KMS-11 (cell line): ENCODE data around the gene GPHN.

ENCODE experiments used
- H2AFZ ChIP-seq: fragments of 200-600 bp; sonication (generic); 2 replicates; pipeline ENCODE4 v1.6.1; 2016; ENCODE audit warnings: antibody characterized with exemption, mixed run types, low read depth
- H3K27ac ChIP-seq: fragments of 200-600 bp; sonication (generic); 2 replicates; pipeline ENCODE4 v1.6.1; 2016; ENCODE audit warnings: mild to moderate bottlenecking, mixed run types
- H3K27me3 ChIP-seq: fragments of 200-600 bp; sonication (generic); 2 replicates; pipeline ENCODE4 v1.6.1; 2017; ENCODE audit warnings: mild to moderate bottlenecking, low read depth, mixed run types, moderate library complexity; ENCODE audit not compliant: insufficient read depth
- H3K36me3 ChIP-seq: fragments of 200-600 bp; sonication (generic); 2 replicates; pipeline ENCODE4 v1.6.1; 2017; ENCODE audit warnings: mild to moderate bottlenecking, mixed run types; ENCODE audit not compliant: insufficient read depth
- H3K4me1 ChIP-seq: fragments of 200-600 bp; sonication (generic); 2 replicates; pipeline ENCODE4 v1.6.1; 2016; ENCODE audit warnings: mild to moderate bottlenecking, low read depth, mixed run types; ENCODE audit not compliant: poor library complexity, severe bottlenecking
- H3K4me2 ChIP-seq: fragments of 200-600 bp; sonication (generic); 2 replicates; pipeline ENCODE4 v1.7.0; 2016; ENCODE audit warnings: mild to moderate bottlenecking, mixed run types
- H3K4me3 ChIP-seq: fragments of 200-600 bp; sonication (generic); IDR thresholded peaks from 2 replicates; pipeline ENCODE4 v1.6.1; 2017; ENCODE audit warnings: low read depth, low read length, mixed read lengths; ENCODE audit not compliant: insufficient read depth
- H3K79me2 ChIP-seq: fragments of 200-600 bp; sonication (generic); 2 replicates; pipeline ENCODE4 v1.6.1; 2016; ENCODE audit warnings: low read depth, mixed run types; ENCODE audit not compliant: insufficient read depth
- H3K9ac ChIP-seq: fragments of 200-600 bp; sonication (generic); 2 replicates; pipeline ENCODE4 v1.6.1; 2016; ENCODE audit warnings: mild to moderate bottlenecking, mixed run types
- H4K20me1 ChIP-seq: fragments of 200-600 bp; sonication (generic); 2 replicates; pipeline ENCODE4 v1.6.1; 2016; ENCODE audit warnings: mild to moderate bottlenecking, mixed run types; ENCODE audit not compliant: insufficient read depth
- TF ChIP-seq, protein P1 (sequence below): fragments of 200-600 bp; sonication (generic); conservative IDR thresholded peaks from 2 replicates; pipeline ENCODE4 v1.6.1; 2017; ENCODE audit warnings: low read depth, mild to moderate bottlenecking, antibody characterized with exemption, low read length, moderate library complexity, mixed read lengths

Gene GPHN

DNA sequence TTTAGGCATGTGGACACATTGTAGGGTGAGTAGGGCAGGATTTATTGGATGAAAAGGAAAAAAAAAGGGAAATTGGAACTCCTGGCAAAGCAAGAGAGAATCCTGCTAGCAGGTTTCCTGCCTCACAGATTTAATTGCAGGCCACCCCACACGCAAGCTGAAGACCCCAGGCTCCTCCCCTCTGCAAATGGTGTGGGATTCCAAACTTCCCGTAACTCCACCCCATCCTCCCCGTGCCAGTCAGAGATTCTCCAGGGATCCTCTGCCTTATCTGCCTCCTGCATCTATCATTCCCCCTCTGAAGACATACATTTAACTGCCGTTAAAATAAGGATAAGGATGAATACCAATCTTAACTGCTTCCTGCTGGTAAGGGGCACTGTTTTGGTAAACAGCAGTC, 431.5 kb downstream of the GPHN start:
- TF ChIP-seq, protein P1, sequence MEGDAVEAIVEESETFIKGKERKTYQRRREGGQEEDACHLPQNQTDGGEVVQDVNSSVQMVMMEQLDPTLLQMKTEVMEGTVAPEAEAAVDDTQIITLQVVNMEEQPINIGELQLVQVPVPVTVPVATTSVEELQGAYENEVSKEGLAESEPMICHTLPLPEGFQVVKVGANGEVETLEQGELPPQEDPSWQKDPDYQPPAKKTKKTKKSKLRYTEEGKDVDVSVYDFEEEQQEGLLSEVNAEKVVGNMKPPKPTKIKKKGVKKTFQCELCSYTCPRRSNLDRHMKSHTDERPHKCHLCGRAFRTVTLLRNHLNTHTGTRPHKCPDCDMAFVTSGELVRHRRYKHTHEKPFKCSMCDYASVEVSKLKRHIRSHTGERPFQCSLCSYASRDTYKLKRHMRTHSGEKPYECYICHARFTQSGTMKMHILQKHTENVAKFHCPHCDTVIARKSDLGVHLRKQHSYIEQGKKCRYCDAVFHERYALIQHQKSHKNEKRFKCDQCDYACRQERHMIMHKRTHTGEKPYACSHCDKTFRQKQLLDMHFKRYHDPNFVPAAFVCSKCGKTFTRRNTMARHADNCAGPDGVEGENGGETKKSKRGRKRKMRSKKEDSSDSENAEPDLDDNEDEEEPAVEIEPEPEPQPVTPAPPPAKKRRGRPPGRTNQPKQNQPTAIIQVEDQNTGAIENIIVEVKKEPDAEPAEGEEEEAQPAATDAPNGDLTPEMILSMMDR = no peak
- Histone ChIP-seq H2AFZ (no peak overlapping the region), H3K27ac (no peak overlapping the region), H3K9ac (no peak overlapping the region), H4K20me1 (no peaks in the 10 kb centered on the region), H3K27me3 (no peaks in the 10 kb centered on the region), H3K79me2 (no peaks in the 10 kb centered on the region), H3K36me3 (no peaks in the 10 kb centered on the region), H3K4me2 (no peak overlapping the region), H3K4me3 (no peak overlapping the region), H3K4me1 (no peaks in the 10 kb centered on the region)

DNA sequence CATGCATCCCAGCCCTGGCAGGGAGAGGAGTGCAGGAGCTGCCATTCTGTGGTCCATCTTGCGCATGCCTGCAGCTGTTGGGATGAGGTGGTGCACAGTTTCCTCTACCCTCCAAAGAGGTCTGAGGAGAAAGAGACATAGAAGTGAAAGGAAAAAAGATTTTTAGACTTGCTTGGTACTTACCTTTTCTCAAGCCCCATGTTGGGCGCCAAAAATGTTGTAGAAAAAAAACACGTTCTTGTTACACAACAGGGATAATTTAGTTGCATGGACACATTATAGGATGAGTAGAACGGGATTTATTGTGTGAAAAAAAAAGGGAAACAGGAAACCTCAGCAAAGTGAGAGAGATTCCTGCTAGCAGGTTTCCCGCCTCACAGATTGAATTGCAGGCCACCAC, 436.9 kb downstream of the GPHN start:
- no peaks in the 10 kb centered on the region for H3K79me2 ChIP-seq
- no peak overlapping the region for H3K9ac ChIP-seq
- no peak overlapping the region for H3K4me3 ChIP-seq
- no peaks in the 10 kb centered on the region for H4K20me1 ChIP-seq
- no peak overlapping the region for H2AFZ ChIP-seq
- H3K36me3 ChIP-seq = no peaks in the 10 kb centered on the region
- H3K4me1 ChIP-seq = no peaks in the 10 kb centered on the region
- H3K27me3 ChIP-seq = no peaks in the 10 kb centered on the region
- TF ChIP-seq, protein P1 = no peak
- H3K4me2 ChIP-seq = no peak overlapping the region
- H3K27ac ChIP-seq = no peak overlapping the region

DNA sequence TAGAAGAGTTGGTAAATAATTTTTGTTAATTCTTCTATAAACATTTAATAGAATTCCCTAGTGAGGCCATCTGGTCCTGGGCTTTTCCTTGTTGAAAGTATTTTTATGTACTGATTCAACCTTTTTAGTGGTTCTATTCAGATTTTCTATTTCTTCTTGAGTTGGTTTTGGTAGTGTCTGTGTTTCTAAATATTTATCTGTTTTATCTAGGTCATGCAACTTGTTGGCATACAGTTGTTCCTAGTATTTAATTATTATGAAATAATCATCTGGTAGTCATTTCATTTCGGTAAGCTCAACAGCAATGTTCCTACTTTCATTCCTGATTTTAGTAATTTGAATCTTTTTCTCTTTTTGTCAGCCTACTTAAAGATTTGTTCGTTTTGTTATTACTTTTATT, 447.2 kb downstream of the GPHN start:
- no peak overlapping the region for H3K9ac ChIP-seq
- no peak overlapping the region for H3K27ac ChIP-seq
- no peaks in the 10 kb centered on the region for H3K27me3 ChIP-seq
- H3K4me2 ChIP-seq = no peak overlapping the region
- TF ChIP-seq, protein P1 = no peak
- H3K4me1 ChIP-seq = no peaks in the 10 kb centered on the region
- H3K4me3 ChIP-seq = no peak overlapping the region
- no peak overlapping the region for H2AFZ ChIP-seq
- no peaks in the 10 kb centered on the region for H4K20me1 ChIP-seq
- H3K79me2 ChIP-seq = no peaks in the 10 kb centered on the region
- no peaks in the 10 kb centered on the region for H3K36me3 ChIP-seq

DNA sequence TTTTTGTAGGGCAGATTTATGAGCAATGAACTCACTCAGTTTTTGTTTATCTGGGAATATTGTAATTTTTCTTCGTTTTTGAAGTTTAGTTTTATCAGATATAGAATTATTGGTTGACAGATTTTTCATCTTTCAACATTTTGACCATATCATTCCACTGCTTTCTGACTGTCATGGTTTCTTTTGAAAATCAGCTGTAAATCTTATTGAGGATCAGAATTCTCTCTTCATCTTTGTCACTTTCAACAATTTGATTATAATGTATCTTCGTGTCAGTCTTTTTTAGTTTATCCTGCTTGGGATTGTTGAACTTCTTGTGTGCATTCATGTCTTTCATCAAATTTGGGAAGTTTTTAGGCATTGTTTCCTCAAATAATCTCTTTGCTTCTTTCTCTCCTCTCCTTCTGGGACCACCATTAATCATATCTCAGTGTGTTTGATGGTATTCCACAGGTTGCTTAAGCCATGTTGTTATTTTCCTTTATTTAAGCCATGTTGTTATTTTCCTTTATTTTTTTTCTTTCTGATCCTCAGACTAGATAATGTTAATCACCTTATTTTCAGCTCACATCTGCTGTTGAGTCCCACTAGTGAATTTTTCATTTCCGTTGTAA, 451.6 kb downstream of the GPHN start:
- no peaks in the 10 kb centered on the region for H4K20me1 ChIP-seq

More for the DNA sequence above, 451.6 kb downstream of the GPHN start:
- no peaks in the 10 kb centered on the region for H3K79me2 ChIP-seq
- H3K36me3 ChIP-seq = no peaks in the 10 kb centered on the region
- no peaks in the 10 kb centered on the region for H3K4me1 ChIP-seq
- H3K4me2 ChIP-seq = no peak overlapping the region
- no peaks in the 10 kb centered on the region for H3K27me3 ChIP-seq
- TF ChIP-seq, protein P1 = no peak
- H3K9ac ChIP-seq = no peak overlapping the region
- no peak overlapping the region for H3K27ac ChIP-seq
- H2AFZ ChIP-seq = no peak overlapping the region
- no peak overlapping the region for H3K4me3 ChIP-seq
